H1 (cell line): ENCODE measurements around the gene INIP. TPM values are rescaled to one million over a fixed set of nuclear protein-coding genes. Genes with fewer than 3 reads are reported as not detected.

ENCODE experiments used
- CTCF ChIA-PET: fragments of 300-600 bp; sonication (Branson Sonifier 250); formaldehyde crosslinking; loops from one replicate; lab custom pipeline; 2021; ENCODE audit not compliant: partially characterized antibody; lab: Charles Lee
- POLR2A ChIA-PET: fragments of 300-600 bp; sonication (Branson Sonifier 250); formaldehyde crosslinking; loops from one replicate; lab custom pipeline; 2021; ENCODE audit warnings: inconsistent platforms; ENCODE audit not compliant: partially characterized antibody; lab: Charles Lee
- DNase-seq, 2 experiments: peaks; one replicate each; pipeline versions ENCODE4 v3.0.0 to v3.0.0-alpha.2; 2010 to 2022; ENCODE audit warnings: low spot score in 2 of 2, low read depth in 1 of 2, mixed read lengths in 1 of 2
- FAIRE-seq: peaks from 2 replicates; lab custom pipeline; 2011; peaks lifted over from hg19 to GRCh38; lab: Jason Lieb, UNC
- H2AFZ ChIP-seq: 2 replicates; pipeline ENCODE4 v1.8.1; 2012; ENCODE audit warnings: low read length, inconsistent platforms
- H2AK5ac ChIP-seq: 2 replicates; pipeline ENCODE4 v1.6.1; 2013; ENCODE audit warnings: low read depth, low read length
- H2BK120ac ChIP-seq: replicated peaks from 2 replicates; pipeline ENCODE3; 2013; ENCODE audit warnings: low read depth, low read length, inconsistent platforms
- H2BK12ac ChIP-seq: 2 replicates; pipeline ENCODE4 v1.6.1; 2013; ENCODE audit warnings: low read depth, low read length
- H2BK15ac ChIP-seq: 2 replicates; pipeline ENCODE4 v1.6.1; 2013; ENCODE audit warnings: low read length
- H2BK20ac ChIP-seq: 2 replicates; pipeline ENCODE4 v1.6.1; 2013; ENCODE audit warnings: low read length
- H2BK5ac ChIP-seq: 2 replicates; pipeline ENCODE4 v1.6.1; 2013; ENCODE audit warnings: low read depth, low read length
- H3K14ac ChIP-seq: 2 replicates; pipeline ENCODE4 v1.6.1; 2013; ENCODE audit warnings: inconsistent platforms; ENCODE audit not compliant: insufficient read length
- H3K18ac ChIP-seq: 2 replicates; pipeline ENCODE4 v1.6.1; 2013; ENCODE audit warnings: low read length; ENCODE audit errors: extremely low read depth
- H3K23ac ChIP-seq: 2 replicates; pipeline ENCODE4 v1.6.1; 2013; ENCODE audit warnings: inconsistent platforms; ENCODE audit not compliant: insufficient read length
- H3K23me2 ChIP-seq: 2 replicates; pipeline ENCODE4 v1.6.1; 2013; ENCODE audit warnings: low read depth, low read length
- H3K27ac ChIP-seq: 2 replicates; pipeline ENCODE4 v1.6.1; 2011; ENCODE audit warnings: low read depth, low read length, inconsistent platforms
- H3K27me3 ChIP-seq, 4 experiments: replicated peaks in 1 of 4; 1 replicate in 1 of 4; 2 replicates in 3 of 4; pipeline versions ENCODE4 v1.6.1 to v1.8.1; 2011 to 2013; ENCODE audit warnings: low read length in 3 of 4, mild to moderate bottlenecking in 3 of 4, inconsistent platforms in 2 of 4, mixed read lengths in 2 of 4, moderate library complexity in 1 of 4; ENCODE audit not compliant: control insufficient read depth in 3 of 4, insufficient read depth in 3 of 4; ENCODE audit errors: extremely low read depth in 1 of 4
- H3K36me3 ChIP-seq, 4 experiments: 2 replicates each; pipeline versions ENCODE4 v1.6.1 to v1.8.1; 2011 to 2013; ENCODE audit warnings: mild to moderate bottlenecking in 4 of 4, low read length in 3 of 4, moderate library complexity in 2 of 4, control low read depth in 1 of 4, inconsistent platforms in 1 of 4; ENCODE audit not compliant: insufficient read depth in 4 of 4, control insufficient read depth in 2 of 4
- H3K4ac ChIP-seq: replicated peaks from 2 replicates; pipeline ENCODE3; 2013; ENCODE audit warnings: low read length, low read depth, mixed read lengths, inconsistent platforms; ENCODE audit not compliant: insufficient read length
- H3K4me1 ChIP-seq, 4 experiments: replicated peaks in 1 of 4; 1 replicate in 1 of 4; 2 replicates in 3 of 4; pipeline versions ENCODE4 v1.6.1 to v1.8.1; 2011 to 2013; ENCODE audit warnings: low read length in 3 of 4, inconsistent platforms in 2 of 4, mixed read lengths in 1 of 4; ENCODE audit not compliant: insufficient read depth in 4 of 4, control insufficient read depth in 3 of 4
- H3K4me2 ChIP-seq, 2 experiments: 2 replicates each; pipeline versions ENCODE4 v1.6.1 to v1.8.1; 2011 to 2013; ENCODE audit warnings: low read depth in 2 of 2, low read length in 2 of 2, control low read depth in 1 of 2, inconsistent platforms in 1 of 2, mild to moderate bottlenecking in 1 of 2; ENCODE audit not compliant: insufficient read depth in 1 of 2
- H3K4me3 ChIP-seq, 4 experiments: fragments of 200-600, 300-600 bp in 1 of 4; sonication (generic), shearing (Covaris generic), sonication (Bioruptor Twin) in 1 of 4; 2 replicates each; pipeline versions ENCODE4 v1.5.1 to v1.8.1; 2011 to 2016; ENCODE audit warnings: low read length in 4 of 4, low read depth in 3 of 4, control low read depth in 2 of 4, inconsistent platforms in 2 of 4, mild to moderate bottlenecking in 2 of 4, mixed read lengths in 1 of 4, moderate library complexity in 1 of 4; ENCODE audit not compliant: insufficient read depth in 2 of 4; ENCODE audit errors: extremely low read depth in 1 of 4
- H3K56ac ChIP-seq: replicated peaks from 2 replicates; pipeline ENCODE3; 2013; ENCODE audit warnings: low read depth, mild to moderate bottlenecking, mixed read lengths, low read length, inconsistent platforms; ENCODE audit not compliant: insufficient read length
- H3K79me1 ChIP-seq: 2 replicates; pipeline ENCODE4 v1.6.1; 2013; ENCODE audit warnings: low read depth, low read length, control low read depth
- H3K79me2 ChIP-seq, 2 experiments: 2 replicates each; pipeline versions ENCODE4 v1.6.1 to v1.8.1; 2012 to 2013; ENCODE audit warnings: low read length in 2 of 2, mild to moderate bottlenecking in 2 of 2, inconsistent platforms in 1 of 2; ENCODE audit not compliant: insufficient read depth in 2 of 2, control insufficient read depth in 1 of 2
- H3K9ac ChIP-seq, 4 experiments: replicated peaks in 1 of 4; 1 replicate in 1 of 4; 2 replicates in 3 of 4; pipeline versions ENCODE4 v1.6.1 to v1.8.1; 2011 to 2013; ENCODE audit warnings: low read depth in 3 of 4, low read length in 3 of 4, control low read depth in 2 of 4, mild to moderate bottlenecking in 2 of 4, moderate library complexity in 2 of 4, inconsistent platforms in 1 of 4; ENCODE audit errors: extremely low read depth in 1 of 4
- H3K9me3 ChIP-seq, 2 experiments: 2 replicates each; pipeline versions ENCODE4 v1.6.1 to v1.8.1; 2012 to 2013; ENCODE audit warnings: mild to moderate bottlenecking in 2 of 2, moderate library complexity in 2 of 2, control low read depth in 1 of 2, inconsistent platforms in 1 of 2, low read depth in 1 of 2, low read length in 1 of 2, mixed read lengths in 1 of 2; ENCODE audit not compliant: insufficient read depth in 2 of 2
- H4K20me1 ChIP-seq, 2 experiments: replicated peaks in 1 of 2; 2 replicates each; pipeline versions ENCODE3 to v1.8.1; 2011 to 2013; ENCODE audit warnings: inconsistent platforms in 2 of 2, low read length in 2 of 2, mild to moderate bottlenecking in 1 of 2; ENCODE audit not compliant: insufficient read depth in 2 of 2, control insufficient read depth in 1 of 2
- H4K5ac ChIP-seq: 2 replicates; pipeline ENCODE4 v1.6.1; 2013; ENCODE audit warnings: low read length, low read depth, mixed read lengths, inconsistent platforms; ENCODE audit not compliant: insufficient read length
- H4K8ac ChIP-seq: 2 replicates; pipeline ENCODE4 v1.8.0; 2013; ENCODE audit warnings: mild to moderate bottlenecking, moderate library complexity, low read length, inconsistent platforms; ENCODE audit not compliant: insufficient read depth; ENCODE audit errors: extremely low read depth
- H4K91ac ChIP-seq: replicated peaks from 2 replicates; pipeline ENCODE3; 2013; ENCODE audit warnings: low read length, mixed read lengths, inconsistent platforms; ENCODE audit not compliant: insufficient read length
- CBX5 ChIP-seq: fragments of 300-800, 300-1000 bp; sonication (generic); IDR thresholded peaks from 2 replicates; pipeline ENCODE4 v1.7.1; 2016; ENCODE audit warnings: antibody characterized with exemption, low read length, low read depth
- TBP ChIP-seq: IDR thresholded peaks from 2 replicates; pipeline ENCODE4 v1.6.1; 2011; ENCODE audit warnings: low read depth, low read length, improper control_type of control experiment
- WGBS, 2 experiments: shearing (Covaris generic) in 1 of 2; methylation state at CpG; one replicate each; pipeline versions ENCODE4 v1.1.6 to v1.1.7; 2013 to 2015; ENCODE audit warnings: low lambda C conversion rate in 2 of 2, mixed read lengths in 2 of 2, inconsistent platforms in 1 of 2, low coverage in 1 of 2, missing lambda C conversion rate in 1 of 2; ENCODE audit not compliant: insufficient replicate concordance in 2 of 2, insufficient coverage in 1 of 2, insufficient read length in 1 of 2; ENCODE audit errors: extremely low coverage in 1 of 2, missing lambda C conversion rate in 1 of 2; 5-methylcytosine and 5-hydroxymethylcytosine counted together
- polyA plus RNA-seq, 7 experiments: library from polyadenylated mRNA; depleted of rRNA in 3 of 7; stranded (reverse) in 5 of 7; unstranded in 2 of 7; fragments of >200 nt in 5 of 7; fragments of 200-250 nt in 2 of 7; gene quantifications; 1 replicate in 5 of 7; 2 replicates in 1 of 7; 4 replicates in 1 of 7; pipeline versions ENCODE4 v1.2.1 to v1.2.3, GENCODE V29; 2011 to 2013; ENCODE audit warnings: missing spikeins in 2 of 7, mixed read lengths in 2 of 7
- total RNA-seq: library from RNA; stranded (reverse); fragmentation: NEBNext Ultra II Directional; extraction: Animal tissue kit (Norgen Biotek cat#: 25700); gene quantifications from 2 replicates; pipeline ENCODE4 v1.2.1, GENCODE V29; 2021
- TF ChIP-seq, protein P1 (sequence below): IDR thresholded peaks from 2 replicates; pipeline ENCODE4 v1.6.1; 2011; ENCODE audit warnings: low read length, improper control_type of control experiment

Gene INIP
- total and polyA plus RNA-seq, 2 of the 8 experiments (the other 6 are each of a cell fraction or from before 2014, with no cell fraction given), result 10.7 to 18.3 TPM

DNA sequence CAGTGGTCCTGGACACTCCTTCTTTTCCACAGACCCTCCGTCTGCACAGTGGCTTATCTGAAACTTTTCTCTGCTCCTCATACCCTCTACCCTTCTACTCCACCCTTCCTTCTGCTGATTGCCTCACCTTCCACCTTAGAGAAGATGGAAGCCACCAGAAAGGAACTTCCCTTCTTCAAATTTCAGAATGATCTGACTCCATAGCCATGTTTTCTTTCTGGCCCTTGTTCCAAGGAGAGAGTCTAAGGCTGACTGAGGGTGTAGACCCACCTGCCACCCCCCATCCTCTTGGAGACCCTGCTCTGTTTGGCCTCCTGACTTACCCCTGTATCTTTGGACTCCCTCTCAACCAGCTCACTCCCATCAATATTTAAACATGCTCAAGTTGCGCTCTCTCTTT, 40.0 kb upstream of the INIP start:
- Histone ChIP-seq H3K27me3 (no peaks in the 10 kb centered on the region), H3K4me2 (no peak overlapping the region), H2AFZ (no peak overlapping the region), H3K14ac (no peak overlapping the region), H2BK120ac (no peak overlapping the region), H2BK12ac (no peak overlapping the region), H3K9me3 (no peaks in the 10 kb centered on the region), H2BK20ac (0 out of 2 replicates have a peak overlapping the region, but pooled peaks have one; percentile 32), H3K79me1 (no peaks in the 10 kb centered on the region; the same call in 1 of the 2 replicates), H3K36me3 (no peaks in the 10 kb centered on the region), H3K4ac (no peak overlapping the region), H3K79me2 (peaks cover 0 to 2% of the 10 kb centered on the region in 2 experiments; a peak in 1 of 4 replicates), H3K27ac (no peak overlapping the region), H3K56ac (no peak overlapping the region), H2AK5ac (no peak overlapping the region), H2BK5ac (no peak overlapping the region), H3K4me1 (no peaks in the 10 kb centered on the region), H4K20me1 (no peaks in the 10 kb centered on the region), H3K23ac (no peak overlapping the region), H4K8ac (no peak overlapping the region), H4K91ac (no peak overlapping the region), H4K5ac (no peak overlapping the region), H3K4me3 (no peak overlapping the region), H2BK15ac (no peak overlapping the region), H3K18ac (no peak overlapping the region), H3K9ac (no peak overlapping the region), H3K23me2 (no peaks in the 10 kb centered on the region)
- FAIRE-seq (no peak), DNase-seq (no peak)
- WGBS, 2 experiments, result 84% methylated on average over 2 of the region's 2 CpGs; no CpG with 5 or more reads in 1 of the 2 experiments
- ChIA-PET CTCF (interaction anchor here (0.6 to 1.0 kb wide), 2 partner anchors 40 to 146 kb away, joined by 3 read pairs; partner anchors contain the start of gene INIP), POLR2A (no interaction called here)
- TF ChIP-seq CBX5 (no peak), TBP (no peak)
- TF ChIP-seq, protein P1, sequence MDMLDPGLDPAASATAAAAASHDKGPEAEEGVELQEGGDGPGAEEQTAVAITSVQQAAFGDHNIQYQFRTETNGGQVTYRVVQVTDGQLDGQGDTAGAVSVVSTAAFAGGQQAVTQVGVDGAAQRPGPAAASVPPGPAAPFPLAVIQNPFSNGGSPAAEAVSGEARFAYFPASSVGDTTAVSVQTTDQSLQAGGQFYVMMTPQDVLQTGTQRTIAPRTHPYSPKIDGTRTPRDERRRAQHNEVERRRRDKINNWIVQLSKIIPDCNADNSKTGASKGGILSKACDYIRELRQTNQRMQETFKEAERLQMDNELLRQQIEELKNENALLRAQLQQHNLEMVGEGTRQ, result no peak
